ENCODE measurements around the gene UBR3.

- TF ChIP-seq, protein P1, sequence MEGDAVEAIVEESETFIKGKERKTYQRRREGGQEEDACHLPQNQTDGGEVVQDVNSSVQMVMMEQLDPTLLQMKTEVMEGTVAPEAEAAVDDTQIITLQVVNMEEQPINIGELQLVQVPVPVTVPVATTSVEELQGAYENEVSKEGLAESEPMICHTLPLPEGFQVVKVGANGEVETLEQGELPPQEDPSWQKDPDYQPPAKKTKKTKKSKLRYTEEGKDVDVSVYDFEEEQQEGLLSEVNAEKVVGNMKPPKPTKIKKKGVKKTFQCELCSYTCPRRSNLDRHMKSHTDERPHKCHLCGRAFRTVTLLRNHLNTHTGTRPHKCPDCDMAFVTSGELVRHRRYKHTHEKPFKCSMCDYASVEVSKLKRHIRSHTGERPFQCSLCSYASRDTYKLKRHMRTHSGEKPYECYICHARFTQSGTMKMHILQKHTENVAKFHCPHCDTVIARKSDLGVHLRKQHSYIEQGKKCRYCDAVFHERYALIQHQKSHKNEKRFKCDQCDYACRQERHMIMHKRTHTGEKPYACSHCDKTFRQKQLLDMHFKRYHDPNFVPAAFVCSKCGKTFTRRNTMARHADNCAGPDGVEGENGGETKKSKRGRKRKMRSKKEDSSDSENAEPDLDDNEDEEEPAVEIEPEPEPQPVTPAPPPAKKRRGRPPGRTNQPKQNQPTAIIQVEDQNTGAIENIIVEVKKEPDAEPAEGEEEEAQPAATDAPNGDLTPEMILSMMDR (conservative IDR thresholded peaks at IDR 0.05; ENCODE audit: low read depth, low read length) = no peak
- TF ChIP-seq FOS (IDR thresholded peaks at IDR 0.05; ENCODE audit: low read depth, low read length) (no peak), RAD21 (IDR thresholded peaks at IDR 0.05; ENCODE audit: low read length) (no peak), MAFK (IDR thresholded peaks at IDR 0.05; ENCODE audit: low read depth, low read length) (no peak), POLR2A (IDR thresholded peaks at IDR 0.05; ENCODE audit: low read depth, low read length) (no peak), NFE2L2 (IDR thresholded peaks at IDR 0.05; ENCODE audit: low read depth, low read length) (no peak)
Measured at GRCh38 chr2:170012773-170013172, 185.5 kb downstream of the UBR3 start.
